GM06990 (cell line): Measurements from ENCODE around the gene FBXO21.
"Not testable (repeated sequence)": the region's sequence is repeated elsewhere in the genome, so short reads cannot be mapped to it uniquely, and the experiment has no call there.

Source experiments
- DNase-seq: peaks from one replicate; pipeline ENCODE4 v3.0.0-alpha.2; 2011; ENCODE audit not compliant: insufficient read length; ENCODE audit errors: extremely low read depth
- H3K27me3 ChIP-seq: replicated peaks from 2 replicates; pipeline ENCODE4 v1.6.0; 2011; ENCODE audit warnings: low read length; ENCODE audit not compliant: control insufficient read depth, insufficient read depth
- H3K36me3 ChIP-seq: 2 replicates; pipeline ENCODE4 v1.5.1; 2011; ENCODE audit warnings: low read length; ENCODE audit not compliant: control insufficient read depth, insufficient read depth
- H3K4me3 ChIP-seq: replicated peaks from 2 replicates; pipeline ENCODE4 v1.5.1; 2011; ENCODE audit warnings: low read depth, mild to moderate bottlenecking, control low read depth, low read length
- TF ChIP-seq, protein P1 (sequence below): IDR thresholded peaks from 2 replicates; pipeline ENCODE4 v1.5.1; 2011; ENCODE audit warnings: low read length, control low read depth, mild to moderate bottlenecking, inconsistent platforms; ENCODE audit not compliant: insufficient read depth, poor library complexity, severe bottlenecking

FBXO21 gene

DNA sequence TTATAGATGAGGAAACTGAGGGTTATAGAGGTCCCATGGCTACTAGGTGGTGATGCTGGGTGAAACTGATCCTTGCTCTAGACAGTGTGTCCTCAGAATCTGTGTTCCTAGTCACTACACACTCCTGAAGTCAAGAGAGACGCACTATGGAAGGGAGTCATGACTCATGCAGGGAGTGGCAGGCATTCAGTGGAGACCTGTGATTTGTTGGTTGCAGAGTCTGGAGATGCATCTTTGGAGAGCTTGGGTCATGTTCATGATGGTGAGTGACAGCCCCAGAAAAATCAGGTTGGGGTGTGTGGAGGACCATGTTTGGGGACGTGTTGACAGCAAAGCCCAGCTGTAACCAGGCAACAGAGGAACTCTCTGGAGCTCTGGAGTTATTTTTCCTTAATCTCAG, 38.0 kb upstream of the FBXO21 start:
- H3K36me3 ChIP-seq, result no peaks in the 10 kb centered on the region
- TF ChIP-seq, protein P1, sequence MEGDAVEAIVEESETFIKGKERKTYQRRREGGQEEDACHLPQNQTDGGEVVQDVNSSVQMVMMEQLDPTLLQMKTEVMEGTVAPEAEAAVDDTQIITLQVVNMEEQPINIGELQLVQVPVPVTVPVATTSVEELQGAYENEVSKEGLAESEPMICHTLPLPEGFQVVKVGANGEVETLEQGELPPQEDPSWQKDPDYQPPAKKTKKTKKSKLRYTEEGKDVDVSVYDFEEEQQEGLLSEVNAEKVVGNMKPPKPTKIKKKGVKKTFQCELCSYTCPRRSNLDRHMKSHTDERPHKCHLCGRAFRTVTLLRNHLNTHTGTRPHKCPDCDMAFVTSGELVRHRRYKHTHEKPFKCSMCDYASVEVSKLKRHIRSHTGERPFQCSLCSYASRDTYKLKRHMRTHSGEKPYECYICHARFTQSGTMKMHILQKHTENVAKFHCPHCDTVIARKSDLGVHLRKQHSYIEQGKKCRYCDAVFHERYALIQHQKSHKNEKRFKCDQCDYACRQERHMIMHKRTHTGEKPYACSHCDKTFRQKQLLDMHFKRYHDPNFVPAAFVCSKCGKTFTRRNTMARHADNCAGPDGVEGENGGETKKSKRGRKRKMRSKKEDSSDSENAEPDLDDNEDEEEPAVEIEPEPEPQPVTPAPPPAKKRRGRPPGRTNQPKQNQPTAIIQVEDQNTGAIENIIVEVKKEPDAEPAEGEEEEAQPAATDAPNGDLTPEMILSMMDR, result no peak
- no peak overlapping the region for H3K4me3 ChIP-seq
- no peak for DNase-seq
- H3K27me3 ChIP-seq, result peaks cover 2% of the 10 kb centered on the region

DNA sequence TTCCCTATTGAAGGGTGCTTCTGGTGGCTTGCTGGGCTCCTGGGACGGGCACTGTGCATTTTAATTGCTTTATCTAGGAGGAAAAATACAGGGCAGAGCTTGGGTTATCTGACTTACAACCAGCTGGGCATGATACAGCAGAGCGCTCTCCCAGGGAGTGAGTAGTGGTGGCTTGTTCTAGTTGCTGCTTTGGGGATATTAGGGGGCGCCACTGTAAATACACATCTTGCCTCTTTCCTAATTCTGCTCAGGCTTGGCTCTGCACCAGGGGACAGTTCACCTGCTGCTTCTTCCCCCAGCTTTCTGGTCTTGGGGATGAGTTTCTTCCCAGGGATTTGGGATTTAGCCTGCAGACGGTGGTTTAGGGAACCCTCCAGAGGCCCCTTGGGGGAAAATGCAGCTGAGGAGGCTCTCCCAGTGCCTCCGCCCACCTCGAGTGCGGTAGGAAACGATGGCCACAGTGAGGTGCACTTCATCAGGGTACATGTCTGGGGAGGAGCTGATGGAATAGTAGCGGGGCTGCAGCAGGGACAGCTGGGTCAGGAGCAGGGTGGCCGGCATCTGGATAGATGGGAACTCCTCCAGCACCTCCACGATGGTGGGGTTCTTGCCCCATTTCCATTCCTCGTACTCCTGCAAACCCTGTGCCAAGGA, 36.9 kb upstream of the FBXO21 start:
- Histone ChIP-seq H3K4me3 (no peak overlapping the region), H3K27me3 (peaks cover 2% of the 10 kb centered on the region), H3K36me3 (no peaks in the 10 kb centered on the region)
- no peak for DNase-seq
- TF ChIP-seq, protein P1, result no peak

DNA sequence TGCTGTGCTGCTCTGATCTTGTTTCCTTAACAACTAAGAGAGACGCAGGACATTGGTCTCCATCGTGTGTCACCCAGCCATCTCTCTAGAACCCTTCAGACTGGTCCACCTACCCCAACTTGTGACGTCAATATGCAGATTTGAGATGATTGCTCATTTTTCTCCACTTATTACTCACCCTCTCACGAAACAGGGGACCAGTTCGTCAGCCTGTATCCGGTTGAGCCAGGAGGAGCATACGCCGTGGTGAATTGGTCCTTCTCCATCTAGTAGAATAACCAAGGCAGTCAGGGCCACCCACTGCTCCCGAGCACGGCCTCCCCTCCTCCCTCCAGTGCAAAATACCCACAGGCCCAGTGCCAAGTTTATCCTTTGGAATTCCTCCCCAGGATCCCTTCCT, 36.2 kb upstream of the FBXO21 start:
- Histone ChIP-seq H3K27me3 (peaks cover 2% of the 10 kb centered on the region), H3K36me3 (no peaks in the 10 kb centered on the region), H3K4me3 (no peak overlapping the region)
- no peak for DNase-seq
- TF ChIP-seq, protein P1, result no peak

DNA sequence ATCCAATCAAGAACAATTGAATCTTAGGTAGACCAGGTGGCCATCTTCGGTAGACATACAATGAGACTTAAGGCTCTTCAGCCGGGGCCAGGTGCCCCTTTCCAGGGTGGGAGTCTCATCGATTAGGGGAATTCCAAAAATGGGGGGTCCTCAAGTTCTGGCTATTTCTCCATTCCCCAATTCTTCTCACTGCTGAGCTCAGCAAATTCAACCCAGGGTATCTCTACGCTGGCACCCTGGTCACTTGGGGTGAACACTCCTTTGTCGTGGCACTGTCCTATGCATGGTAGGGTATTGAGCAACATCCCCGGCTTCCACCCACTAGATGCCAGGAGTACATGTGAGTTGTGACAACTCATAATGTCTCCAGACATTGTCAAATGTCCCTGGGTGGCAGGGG, 34.9 kb upstream of the FBXO21 start:
- TF ChIP-seq, protein P1, result no peak
- DNase-seq, result no peak
- H3K4me3 ChIP-seq, result no peak overlapping the region
- H3K27me3 ChIP-seq, result peaks cover 2% of the 10 kb centered on the region
- no peaks in the 10 kb centered on the region for H3K36me3 ChIP-seq

DNA sequence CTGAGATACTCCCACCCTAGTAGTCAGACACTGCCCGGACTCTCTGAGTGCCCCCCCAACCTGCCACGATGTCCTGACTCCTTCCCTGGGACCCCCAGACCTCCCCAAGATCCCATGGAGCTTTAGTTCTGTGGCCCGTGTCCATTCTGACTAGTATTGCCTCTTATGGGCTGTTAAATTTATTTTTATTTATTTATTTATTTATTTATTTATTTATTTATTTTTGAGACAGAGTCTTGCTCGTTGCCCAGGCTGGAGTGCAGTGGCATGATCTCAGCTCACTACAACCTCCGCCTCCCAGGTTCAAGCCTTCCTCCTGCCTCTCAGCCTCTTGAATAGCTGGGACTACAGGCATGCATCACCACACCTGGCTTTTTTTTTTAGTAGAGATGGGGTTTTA, 30.7 kb upstream of the FBXO21 start:
- H3K36me3 ChIP-seq, H3K27me3 ChIP-seq, H3K4me3 ChIP-seq, DNase-seq: not testable (repeated sequence)

DNA sequence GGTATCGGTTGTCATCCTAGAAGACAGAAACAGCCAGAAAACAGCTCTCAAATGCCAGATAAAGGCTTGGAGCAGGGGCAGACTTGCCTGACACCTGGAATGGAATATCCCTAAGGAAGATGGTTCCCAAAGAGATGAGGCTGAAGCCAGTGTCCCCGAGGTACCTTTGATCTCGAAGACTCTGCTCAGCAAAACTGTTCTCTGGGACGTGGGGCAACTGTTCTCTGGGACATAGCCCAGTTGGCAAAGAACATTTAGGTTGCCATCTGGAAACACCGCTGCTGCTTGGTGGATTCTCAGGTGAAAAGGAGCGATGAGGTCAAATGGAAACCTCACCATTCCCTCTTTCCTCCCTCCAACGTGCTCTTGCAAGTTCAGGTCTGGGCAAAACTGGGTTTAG, 27.9 kb upstream of the FBXO21 start:
- TF ChIP-seq, protein P1, result no peak
- Histone ChIP-seq H3K27me3 (no peaks in the 10 kb centered on the region), H3K4me3 (no peak overlapping the region), H3K36me3 (no peaks in the 10 kb centered on the region)
- no peak for DNase-seq
